ENCODE results near the gene SLK. TPM values are rescaled to one million over a fixed set of nuclear protein-coding genes. Genes with fewer than 3 reads are reported as not detected.

The SLK gene
- total and polyA plus RNA-seq, 2 experiments from 2014 or later, result 13.8 to 43.6 TPM

DNA sequence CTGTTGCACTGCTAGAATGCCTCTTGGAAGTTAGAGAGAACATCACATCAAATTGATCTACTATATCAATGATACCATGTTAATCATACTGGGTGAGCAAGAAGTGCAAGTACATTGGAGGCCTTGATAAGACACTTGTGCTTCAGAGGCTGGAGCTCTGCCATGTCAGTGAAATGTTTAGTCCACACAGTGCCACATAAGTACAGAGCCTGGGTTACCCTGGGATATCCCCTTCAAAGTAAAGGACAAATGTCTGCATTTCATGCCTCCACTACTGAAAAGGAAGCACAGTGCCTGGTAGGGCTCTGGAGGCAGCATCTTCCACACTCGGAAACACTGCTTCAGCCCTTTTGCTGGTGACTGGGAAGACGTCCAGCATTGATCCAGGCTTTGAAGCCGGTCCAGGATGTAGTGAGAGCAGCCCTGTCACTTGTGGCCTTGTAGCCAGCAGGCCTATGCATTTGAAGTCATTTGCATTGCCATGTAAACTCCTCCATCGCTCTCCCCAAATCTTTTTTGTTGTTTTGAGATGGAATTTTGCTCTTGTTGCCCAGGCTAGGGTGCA, 33.3 kb upstream of the SLK start:
- Histone ChIP-seq H3K27me3 (no peaks in the 10 kb centered on the region), H3K36me3 (replicated peaks; ENCODE audit: insufficient read depth, low read depth) (no peaks in the 10 kb centered on the region), H3K4me2 (no peak overlapping the region), H3K27ac (no peak overlapping the region), H3K4me3 (no peak overlapping the region), H2AFZ (no peak overlapping the region), H3K79me2 (no peaks in the 10 kb centered on the region), H3K9me2 (replicated peaks; ENCODE audit: insufficient read depth) (no peaks in the 10 kb centered on the region), H3K4me1 (ENCODE audit: insufficient read depth) (peaks cover 3% of the 10 kb centered on the region), H4K20me1 (ENCODE audit: insufficient read depth, poor library complexity, severe bottlenecking) (no peaks in the 10 kb centered on the region), H3K9me3 (ENCODE audit: low read depth) (no peaks in the 10 kb centered on the region)
- WGBS (ENCODE audit: low lambda C conversion rate, missing lambda C conversion rate), result 61% methylated on average over 4 of the region's 4 CpGs
- TF ChIP-seq EZH2phosphoT487 (IDR thresholded peaks at IDR 0.05; ENCODE audit: low read depth, severe bottlenecking, unreplicated experiment), result no peak
- no peak for TF ChIP-seq CTCF (IDR thresholded peaks at IDR 0.05; ENCODE audit: poor library complexity)
- TF ChIP-seq EZH2 (IDR thresholded peaks at IDR 0.05; ENCODE audit: borderline replicate concordance), result no peak
- DNase-seq (ENCODE audit: low spot score), result no peak

GRCh38 chr10:103934308-103934707, 32.6 kb upstream of the SLK start:
- DNase-seq (ENCODE audit: low spot score), result no peak
- Histone ChIP-seq H3K9me3 (ENCODE audit: low read depth) (no peaks in the 10 kb centered on the region), H2AFZ (no peak overlapping the region), H4K20me1 (ENCODE audit: insufficient read depth, poor library complexity, severe bottlenecking) (no peaks in the 10 kb centered on the region), H3K4me2 (no peak overlapping the region), H3K79me2 (no peaks in the 10 kb centered on the region), H3K27me3 (no peaks in the 10 kb centered on the region), H3K9me2 (replicated peaks; ENCODE audit: insufficient read depth) (peaks cover 3% of the 10 kb centered on the region), H3K27ac (no peak overlapping the region), H3K4me1 (ENCODE audit: insufficient read depth) (peaks cover 1% of the 10 kb centered on the region), H3K4me3 (no peak overlapping the region), H3K36me3 (replicated peaks; ENCODE audit: insufficient read depth, low read depth) (no peaks in the 10 kb centered on the region)
- 89% methylated on average over 6 of the region's 6 CpGs for WGBS (ENCODE audit: low lambda C conversion rate, missing lambda C conversion rate)
- no peak for TF ChIP-seq EZH2phosphoT487 (IDR thresholded peaks at IDR 0.05; ENCODE audit: low read depth, severe bottlenecking, unreplicated experiment)
- no peak for TF ChIP-seq EZH2 (IDR thresholded peaks at IDR 0.05; ENCODE audit: borderline replicate concordance)
- TF ChIP-seq CTCF (IDR thresholded peaks at IDR 0.05; ENCODE audit: poor library complexity), result no peak

DNA sequence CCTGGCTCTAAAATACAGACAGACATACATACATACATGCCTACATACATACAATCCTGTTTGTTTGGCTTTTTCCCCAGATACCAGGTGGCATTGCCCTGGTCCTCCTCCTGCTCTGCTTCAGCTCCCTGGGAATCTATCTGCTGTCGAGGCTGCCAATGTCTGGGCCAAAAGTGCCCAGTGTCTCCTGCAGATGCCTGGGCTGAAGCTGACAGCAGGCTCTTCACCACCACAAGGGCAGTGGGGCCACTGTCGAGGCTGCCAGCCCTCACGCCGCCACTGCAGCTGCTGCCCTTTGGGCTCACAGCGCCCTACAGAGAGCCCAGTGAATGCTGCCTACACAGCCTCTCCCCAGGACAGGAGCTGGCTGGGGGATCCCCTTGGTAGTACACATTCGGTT, 30.9 kb upstream of the SLK start:
- no peak overlapping the region for H2AFZ ChIP-seq
- no peaks in the 10 kb centered on the region for H3K36me3 ChIP-seq (replicated peaks; ENCODE audit: insufficient read depth, low read depth)

More for the DNA sequence above, 30.9 kb upstream of the SLK start:
- Histone ChIP-seq H3K4me1 (ENCODE audit: insufficient read depth) (no peaks in the 10 kb centered on the region), H3K9me2 (replicated peaks; ENCODE audit: insufficient read depth) (peaks cover 4% of the 10 kb centered on the region), H3K4me3 (no peak overlapping the region), H4K20me1 (ENCODE audit: insufficient read depth, poor library complexity, severe bottlenecking) (no peaks in the 10 kb centered on the region), H3K4me2 (no peak overlapping the region), H3K9me3 (ENCODE audit: low read depth) (no peaks in the 10 kb centered on the region), H3K27me3 (no peaks in the 10 kb centered on the region), H3K27ac (no peak overlapping the region), H3K79me2 (no peaks in the 10 kb centered on the region)
- no peak for TF ChIP-seq EZH2 (IDR thresholded peaks at IDR 0.05; ENCODE audit: borderline replicate concordance)
- TF ChIP-seq CTCF (IDR thresholded peaks at IDR 0.05; ENCODE audit: poor library complexity), result no peak
- no peak for TF ChIP-seq EZH2phosphoT487 (IDR thresholded peaks at IDR 0.05; ENCODE audit: low read depth, severe bottlenecking, unreplicated experiment)
- no peak for DNase-seq (ENCODE audit: low spot score)
- WGBS (ENCODE audit: low lambda C conversion rate, missing lambda C conversion rate), result 95% methylated on average over 6 of the region's 6 CpGs
